ENCODE results near the gene PCNT.

GRCh38 chr21:46416551-46416950 is 92.6 kb downstream of the PCNT start:
- no peak for TF ChIP-seq POLR2A (IDR thresholded peaks at IDR 0.05)
- no peak for TF ChIP-seq CTCF (IDR thresholded peaks at IDR 0.05)
